ENCODE results near the gene NLRP6.

NLRP6 gene

DNA sequence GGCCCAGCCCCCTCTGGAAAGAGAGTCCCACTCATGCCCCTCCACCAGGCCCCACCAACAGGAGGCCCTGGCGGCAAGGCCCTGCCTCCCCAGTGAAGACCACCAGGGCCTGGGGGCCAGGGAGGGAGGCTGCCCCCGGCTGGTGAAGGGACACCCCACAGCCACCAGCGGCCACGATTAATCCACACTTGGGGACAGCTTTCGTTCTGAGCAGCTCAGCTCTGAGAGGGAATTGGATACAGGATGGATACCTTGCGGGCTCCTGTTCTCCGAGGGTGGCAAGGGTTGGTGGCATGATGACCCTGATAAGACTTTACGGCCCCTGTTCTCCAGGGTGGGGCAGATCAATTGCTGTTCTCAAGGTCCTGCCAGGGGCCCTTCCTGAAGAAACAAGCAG is 6.9 kb upstream of the NLRP6 start:
- no peak for DNase-seq (ENCODE audit: low spot score)
- no peak overlapping the region for H3K27ac ChIP-seq
- TF ChIP-seq, protein P1, sequence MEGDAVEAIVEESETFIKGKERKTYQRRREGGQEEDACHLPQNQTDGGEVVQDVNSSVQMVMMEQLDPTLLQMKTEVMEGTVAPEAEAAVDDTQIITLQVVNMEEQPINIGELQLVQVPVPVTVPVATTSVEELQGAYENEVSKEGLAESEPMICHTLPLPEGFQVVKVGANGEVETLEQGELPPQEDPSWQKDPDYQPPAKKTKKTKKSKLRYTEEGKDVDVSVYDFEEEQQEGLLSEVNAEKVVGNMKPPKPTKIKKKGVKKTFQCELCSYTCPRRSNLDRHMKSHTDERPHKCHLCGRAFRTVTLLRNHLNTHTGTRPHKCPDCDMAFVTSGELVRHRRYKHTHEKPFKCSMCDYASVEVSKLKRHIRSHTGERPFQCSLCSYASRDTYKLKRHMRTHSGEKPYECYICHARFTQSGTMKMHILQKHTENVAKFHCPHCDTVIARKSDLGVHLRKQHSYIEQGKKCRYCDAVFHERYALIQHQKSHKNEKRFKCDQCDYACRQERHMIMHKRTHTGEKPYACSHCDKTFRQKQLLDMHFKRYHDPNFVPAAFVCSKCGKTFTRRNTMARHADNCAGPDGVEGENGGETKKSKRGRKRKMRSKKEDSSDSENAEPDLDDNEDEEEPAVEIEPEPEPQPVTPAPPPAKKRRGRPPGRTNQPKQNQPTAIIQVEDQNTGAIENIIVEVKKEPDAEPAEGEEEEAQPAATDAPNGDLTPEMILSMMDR (conservative IDR thresholded peaks at IDR 0.05; ENCODE audit: low read depth) = no peak
- POLR2A ChIA-PET (ENCODE audit: low non-redundant PET) = no interaction called here
- CTCF ChIA-PET = no interaction called here

DNA sequence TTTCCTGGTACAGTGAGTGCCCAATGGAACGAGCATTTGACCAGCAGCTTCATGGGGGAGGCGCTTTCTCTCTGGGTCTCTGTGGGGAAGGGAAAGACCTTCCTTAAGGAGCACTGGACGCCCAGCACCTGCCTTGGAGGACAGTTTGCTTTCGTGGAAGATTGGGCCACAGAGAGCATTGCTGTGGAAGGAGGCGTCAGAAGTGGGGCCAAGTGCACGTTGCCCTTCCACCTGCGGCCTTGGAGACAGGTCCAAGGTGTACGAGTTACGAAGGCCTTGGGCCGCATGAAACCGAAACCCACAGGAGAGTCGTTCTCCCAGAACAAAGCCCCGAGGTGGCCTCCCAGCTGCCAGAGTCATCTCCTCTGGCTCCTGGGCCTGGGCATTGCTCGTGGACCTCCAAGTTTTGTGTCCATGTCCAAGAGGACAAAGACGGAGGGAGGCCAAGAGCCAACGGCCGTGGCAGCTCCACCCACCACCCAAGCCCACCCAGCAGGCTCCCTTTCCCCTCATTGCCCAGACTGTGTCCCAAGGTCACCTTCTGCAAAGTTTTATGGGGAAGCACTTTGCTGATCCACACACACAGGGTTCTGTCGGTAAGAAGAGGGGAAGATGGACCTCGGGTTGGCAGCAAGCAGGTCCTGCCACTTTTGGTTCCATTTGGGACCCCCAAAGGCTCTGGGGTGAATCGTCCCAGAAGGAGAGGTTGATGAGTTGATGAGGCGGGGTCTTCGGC is 5.8 kb upstream of the NLRP6 start:
- no peak overlapping the region for H3K27ac ChIP-seq
- ChIA-PET CTCF (no interaction called here), POLR2A (ENCODE audit: low non-redundant PET) (no interaction called here)
- TF ChIP-seq, protein P1 (conservative IDR thresholded peaks at IDR 0.05; ENCODE audit: low read depth) = no peak
- no peak for DNase-seq (ENCODE audit: low spot score)

DNA sequence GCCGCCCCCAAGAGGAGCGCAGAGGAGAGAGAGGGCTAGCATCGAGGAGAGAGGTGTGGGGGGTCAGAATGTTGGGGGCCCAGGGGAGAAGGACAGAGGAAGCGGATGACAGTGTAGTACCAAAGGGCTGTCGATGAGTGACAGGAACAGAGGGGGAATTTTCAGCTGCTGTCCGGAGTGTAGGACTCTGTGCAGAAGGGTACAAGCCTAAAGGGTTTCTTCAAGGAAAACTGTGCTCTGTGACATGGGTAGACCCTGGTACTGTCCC is 5.3 kb upstream of the NLRP6 start:
- ChIA-PET CTCF (no interaction called here), POLR2A (ENCODE audit: low non-redundant PET) (no interaction called here)
- TF ChIP-seq, protein P1 (conservative IDR thresholded peaks at IDR 0.05; ENCODE audit: low read depth) = no peak
- DNase-seq (ENCODE audit: low spot score) = no peak
- no peak overlapping the region for H3K27ac ChIP-seq

DNA sequence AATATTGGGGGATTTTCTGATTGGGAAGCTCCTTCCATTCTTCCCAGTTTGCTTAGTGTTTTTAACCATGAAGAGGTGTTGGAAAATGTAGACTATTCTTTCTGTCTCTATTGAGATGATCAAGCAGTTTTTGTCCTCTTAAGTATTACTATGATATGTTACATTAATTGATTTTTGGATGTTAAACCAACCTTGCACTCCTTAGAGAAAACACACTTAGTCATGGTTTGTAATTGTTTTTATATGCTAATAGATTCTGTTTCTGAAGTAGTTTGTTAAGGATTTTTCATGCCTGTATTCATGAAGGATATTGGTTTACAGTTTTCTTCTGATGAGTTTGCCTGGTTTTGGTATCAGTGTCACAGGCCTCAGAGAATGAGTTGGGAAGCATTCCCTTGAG is 2.0 kb upstream of the NLRP6 start:
- no peak overlapping the region for H3K27ac ChIP-seq
- POLR2A ChIA-PET (ENCODE audit: low non-redundant PET) = no interaction called here
- DNase-seq (ENCODE audit: low spot score) = no peak
- CTCF ChIA-PET = no interaction called here
- TF ChIP-seq, protein P1 (conservative IDR thresholded peaks at IDR 0.05; ENCODE audit: low read depth) = no peak

DNA sequence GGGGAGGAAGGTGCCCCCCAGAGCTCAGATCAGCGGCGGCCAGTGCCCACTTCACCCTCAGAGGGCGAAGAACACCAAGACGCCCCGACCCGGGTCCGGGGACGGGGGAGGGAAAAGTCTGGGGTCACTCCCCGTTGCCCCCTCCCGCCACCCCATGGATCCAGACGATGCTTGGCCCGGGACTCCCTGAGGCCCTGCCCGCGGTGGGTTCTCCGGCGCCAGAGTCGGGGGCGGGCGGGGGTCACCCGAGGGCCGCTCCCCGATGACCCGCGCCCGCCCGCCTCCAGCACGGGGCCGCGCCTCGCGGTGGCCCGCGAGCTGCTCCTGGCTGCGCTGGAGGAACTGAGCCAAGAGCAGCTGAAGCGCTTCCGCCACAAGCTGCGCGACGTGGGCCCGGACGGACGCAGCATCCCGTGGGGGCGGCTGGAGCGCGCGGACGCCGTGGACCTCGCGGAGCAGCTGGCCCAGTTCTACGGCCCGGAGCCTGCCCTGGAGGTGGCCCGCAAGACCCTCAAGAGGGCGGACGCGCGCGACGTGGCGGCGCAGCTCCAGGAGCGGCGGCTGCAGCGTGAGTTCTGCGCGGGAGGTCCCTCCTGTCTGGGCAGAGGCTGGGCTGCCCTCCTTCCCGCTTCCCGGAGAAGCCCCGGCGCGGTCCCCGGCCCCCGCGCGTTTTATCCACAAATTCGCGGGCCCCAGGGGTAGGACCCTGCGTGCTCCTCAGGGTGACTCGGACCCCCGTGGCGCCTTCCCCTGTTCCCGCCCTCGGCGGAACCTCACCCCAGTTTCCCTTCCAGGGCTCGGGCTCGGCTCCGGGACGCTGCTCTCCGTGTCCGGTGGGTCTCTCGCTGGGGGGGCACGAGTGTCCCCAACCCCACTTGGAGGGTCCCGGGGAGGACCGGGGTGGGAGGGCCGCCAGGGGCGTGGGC is 1.1 kb downstream of the NLRP6 start:
- no peak for DNase-seq (ENCODE audit: low spot score)
- ChIA-PET CTCF (interaction anchor here (0.5 to 0.7 kb wide), 2 partner anchors 14 to 21 kb away, joined by 3 to 5 read pairs; no protein-coding TSS in a partner anchor), POLR2A (ENCODE audit: low non-redundant PET) (no interaction called here)
- no peak overlapping the region for H3K27ac ChIP-seq
- TF ChIP-seq, protein P1 (conservative IDR thresholded peaks at IDR 0.05; ENCODE audit: low read depth) = no peak

DNA sequence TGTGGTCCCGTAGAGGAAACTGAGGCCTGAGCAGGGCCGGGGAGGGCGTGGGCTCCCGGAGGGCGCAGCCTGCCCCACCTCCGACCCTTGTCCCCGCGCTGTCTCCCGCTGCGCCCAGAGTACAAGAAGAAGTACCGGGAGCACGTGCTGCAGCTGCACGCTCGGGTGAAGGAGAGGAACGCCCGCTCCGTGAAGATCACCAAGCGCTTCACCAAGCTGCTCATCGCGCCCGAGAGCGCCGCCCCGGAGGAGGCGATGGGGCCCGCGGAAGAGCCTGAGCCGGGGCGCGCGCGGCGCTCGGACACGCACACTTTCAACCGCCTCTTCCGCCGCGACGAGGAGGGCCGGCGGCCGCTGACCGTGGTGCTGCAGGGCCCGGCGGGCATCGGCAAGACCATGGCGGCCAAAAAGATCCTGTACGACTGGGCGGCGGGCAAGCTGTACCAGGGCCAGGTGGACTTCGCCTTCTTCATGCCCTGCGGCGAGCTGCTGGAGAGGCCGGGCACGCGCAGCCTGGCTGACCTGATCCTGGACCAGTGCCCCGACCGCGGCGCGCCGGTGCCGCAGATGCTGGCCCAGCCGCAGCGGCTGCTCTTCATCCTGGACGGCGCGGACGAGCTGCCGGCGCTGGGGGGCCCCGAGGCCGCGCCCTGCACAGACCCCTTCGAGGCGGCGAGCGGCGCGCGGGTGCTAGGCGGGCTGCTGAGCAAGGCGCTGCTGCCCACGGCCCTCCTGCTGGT is 1.9 kb downstream of the NLRP6 start:
- ChIA-PET POLR2A (ENCODE audit: low non-redundant PET) (interaction anchor here (0.7 kb wide), 1 partner anchor 82 kb away, joined by 8 read pairs; no protein-coding TSS in a partner anchor), CTCF (interaction anchor here (0.5 to 0.8 kb wide), 2 partner anchors 13 to 15 kb away, joined by 3 to 5 read pairs; no protein-coding TSS in a partner anchor)
- TF ChIP-seq, protein P1 (conservative IDR thresholded peaks at IDR 0.05; ENCODE audit: low read depth) = no peak
- no peak overlapping the region for H3K27ac ChIP-seq
- no peak for DNase-seq (ENCODE audit: low spot score)
